H7 (cell line): ENCODE measurements around the gene NTF3. TPM values are rescaled to one million over a fixed set of nuclear protein-coding genes. Genes with fewer than 3 reads are reported as not detected.

ENCODE experiments used
- DNase-seq: peaks from one replicate; pipeline ENCODE4 v3.0.0; 2012
- H3K27me3 ChIP-seq: 2 replicates; pipeline ENCODE4 v1.6.0; 2011; ENCODE audit warnings: mild to moderate bottlenecking, low read length; ENCODE audit not compliant: control insufficient read depth, insufficient read depth
- H3K36me3 ChIP-seq: replicated peaks from 2 replicates; pipeline ENCODE4 v1.5.1; 2011; ENCODE audit warnings: low read length; ENCODE audit not compliant: control insufficient read depth, insufficient read depth
- H3K4me3 ChIP-seq: 2 replicates; pipeline ENCODE4 v1.5.1; 2011; ENCODE audit warnings: low read depth, mild to moderate bottlenecking, control low read depth, low read length, moderate library complexity; ENCODE audit not compliant: insufficient read depth
- total RNA-seq: library from RNA; depleted of rRNA; stranded (reverse); fragments of >200 nt; shearing (Covaris generic); gene quantifications from 2 replicates; pipeline ENCODE4 v1.2.3, GENCODE V29; 2014

NTF3 gene
- total RNA-seq, 1 experiment from 2014 or later, result 0.90 TPM

- no peaks in the 10 kb centered on the region for H3K27me3 ChIP-seq
- DNase-seq, result no peak
- H3K36me3 ChIP-seq, result no peaks in the 10 kb centered on the region
- no peak overlapping the region for H3K4me3 ChIP-seq
These were observed 28.9 kb downstream of the NTF3 start for GRCh38 chr12:5460817-5461216.

GRCh38 chr12:5461966-5462365, 30.1 kb downstream of the NTF3 start:
- Histone ChIP-seq H3K4me3 (no peak overlapping the region), H3K36me3 (no peaks in the 10 kb centered on the region), H3K27me3 (no peaks in the 10 kb centered on the region)
- DNase-seq, result no peak

- no peaks in the 10 kb centered on the region for H3K27me3 ChIP-seq
- no peak for DNase-seq
These were observed 32.2 kb downstream of the NTF3 start for GRCh38 chr12:5464096-5464495.

GRCh38 chr12:5465384-5465783, 33.5 kb downstream of the NTF3 start:
- Histone ChIP-seq H3K27me3 (no peaks in the 10 kb centered on the region), H3K4me3 (no peak overlapping the region), H3K36me3 (no peaks in the 10 kb centered on the region)
- DNase-seq, result no peak

More at GRCh38 chr12:5464096-5464495, 32.2 kb downstream of the NTF3 start:
- no peak overlapping the region for H3K4me3 ChIP-seq
- H3K36me3 ChIP-seq, result no peaks in the 10 kb centered on the region

- H3K27me3 ChIP-seq, result no peaks in the 10 kb centered on the region
- no peaks in the 10 kb centered on the region for H3K36me3 ChIP-seq
- H3K4me3 ChIP-seq, result no peak overlapping the region
- no peak for DNase-seq
These were observed 34.6 kb downstream of the NTF3 start for GRCh38 chr12:5466521-5466960.

- Histone ChIP-seq H3K36me3 (no peaks in the 10 kb centered on the region), H3K4me3 (no peak overlapping the region), H3K27me3 (no peaks in the 10 kb centered on the region)
- DNase-seq, result no peak
These were observed 36.0 kb downstream of the NTF3 start for GRCh38 chr12:5467931-5468330.

- DNase-seq, result no peak
- Histone ChIP-seq H3K27me3 (no peaks in the 10 kb centered on the region), H3K36me3 (no peaks in the 10 kb centered on the region), H3K4me3 (no peak overlapping the region)
These were observed 38.3 kb downstream of the NTF3 start for GRCh38 chr12:5470221-5470620.

GRCh38 chr12:5470703-5471102, 38.8 kb downstream of the NTF3 start:
- no peaks in the 10 kb centered on the region for H3K36me3 ChIP-seq
- no peaks in the 10 kb centered on the region for H3K27me3 ChIP-seq
- DNase-seq, result no peak
- no peak overlapping the region for H3K4me3 ChIP-seq

GRCh38 chr12:5473076-5473782, 41.3 kb downstream of the NTF3 start:
- no peaks in the 10 kb centered on the region for H3K36me3 ChIP-seq
- no peak overlapping the region for H3K4me3 ChIP-seq
- no peaks in the 10 kb centered on the region for H3K27me3 ChIP-seq
- no peak for DNase-seq

- Histone ChIP-seq H3K27me3 (no peaks in the 10 kb centered on the region), H3K36me3 (no peaks in the 10 kb centered on the region), H3K4me3 (no peak overlapping the region)
- no peak for DNase-seq
These were observed 41.8 kb downstream of the NTF3 start for GRCh38 chr12:5473783-5474116.

GRCh38 chr12:5476356-5476755, 44.4 kb downstream of the NTF3 start:
- no peaks in the 10 kb centered on the region for H3K36me3 ChIP-seq
- peaks cover 1% of the 10 kb centered on the region; the same call in 1 of the 2 replicates for H3K27me3 ChIP-seq
- DNase-seq, result no peak
- H3K4me3 ChIP-seq, result no peak overlapping the region

GRCh38 chr12:5478081-5478706, 46.3 kb downstream of the NTF3 start:
- H3K27me3 ChIP-seq, result peaks cover 1% of the 10 kb centered on the region; the same call in 1 of the 2 replicates
- no peaks in the 10 kb centered on the region for H3K36me3 ChIP-seq
- DNase-seq, result no peak
- H3K4me3 ChIP-seq, result no peak overlapping the region

GRCh38 chr12:5479761-5480160, 47.9 kb downstream of the NTF3 start:
- DNase-seq, result peak; percentile 43
- Histone ChIP-seq H3K4me3 (no peak overlapping the region), H3K36me3 (no peaks in the 10 kb centered on the region), H3K27me3 (peaks cover 1% of the 10 kb centered on the region; the same call in 1 of the 2 replicates)

GRCh38 chr12:5480218-5480937, 48.5 kb downstream of the NTF3 start:
- Histone ChIP-seq H3K4me3 (peak overlapping the region; percentile 31), H3K27me3 (peaks cover 1% of the 10 kb centered on the region; the same call in 1 of the 2 replicates), H3K36me3 (no peaks in the 10 kb centered on the region)
- peak; percentile 74 for DNase-seq

GRCh38 chr12:5480938-5481303, 49.0 kb downstream of the NTF3 start:
- no peaks in the 10 kb centered on the region for H3K36me3 ChIP-seq
- DNase-seq, result peak; percentile 73
- H3K27me3 ChIP-seq, result peaks cover 1% of the 10 kb centered on the region; the same call in 1 of the 2 replicates
- peak overlapping the region; percentile 31 for H3K4me3 ChIP-seq
